SK-N-MC (cell line): Measurements from ENCODE around the gene PHKA2.

Source experiments
- DNase-seq: peaks from one replicate; pipeline ENCODE4 v3.0.0-alpha.2; 2011; ENCODE audit warnings: low read depth, low spot score
- H3K27ac ChIP-seq: fragments of 200-600 bp; sonication (generic); 2 replicates; pipeline ENCODE4 v1.5.1; 2016; ENCODE audit warnings: mixed run types
- H3K36me3 ChIP-seq: fragments of 200-600 bp; sonication (generic); 2 replicates; pipeline ENCODE4 v1.6.1; 2017; ENCODE audit warnings: antibody characterized with exemption, low read length, mixed read lengths; ENCODE audit not compliant: insufficient read depth
- H3K4me3 ChIP-seq: fragments of 200-600 bp; sonication (generic); 2 replicates; pipeline ENCODE4 v1.5.1; 2016
- H3K9ac ChIP-seq: fragments of 200-600 bp; sonication (generic); 2 replicates; pipeline ENCODE4 v1.8.0; 2017; ENCODE audit warnings: mixed run types, mixed read lengths; ENCODE audit not compliant: insufficient read length
- H3K9me3 ChIP-seq: fragments of 200-600 bp; sonication (generic); 2 replicates; pipeline ENCODE4 v1.6.1; 2017; ENCODE audit warnings: low read depth, mild to moderate bottlenecking, antibody characterized with exemption, low read length, moderate library complexity, mixed read lengths
- EZH2 ChIP-seq: fragments of 200-600 bp; sonication (generic); IDR thresholded peaks from one replicate; pipeline ENCODE4 v1.6.1; 2017; ENCODE audit warnings: antibody characterized with exemption
- FOXP2 ChIP-seq: optimal IDR thresholded peaks from 2 replicates; pipeline ENCODE3; 2011; ENCODE audit warnings: mild to moderate bottlenecking, moderate library complexity; ENCODE audit not compliant: insufficient read depth; ENCODE audit errors: extremely low read length, control extremely low read depth
- POLR2AphosphoS5 ChIP-seq: IDR thresholded peaks from 2 replicates; pipeline ENCODE4 v1.6.1; 2012; ENCODE audit warnings: mild to moderate bottlenecking, low read depth, low read length, borderline replicate concordance

The PHKA2 gene

GRCh38 chrX:18934708-18935107 lies 49.2 kb downstream of the PHKA2 start:
- Histone ChIP-seq H3K9me3 (no peaks in the 10 kb centered on the region), H3K36me3 (peaks cover 10% of the 10 kb centered on the region), H3K9ac (no peak overlapping the region), H3K27ac (no peak overlapping the region), H3K4me3 (no peak overlapping the region)
- no peak for TF ChIP-seq POLR2AphosphoS5
- TF ChIP-seq FOXP2, result no peak
- TF ChIP-seq EZH2, result no peak
- no peak for DNase-seq

DNA sequence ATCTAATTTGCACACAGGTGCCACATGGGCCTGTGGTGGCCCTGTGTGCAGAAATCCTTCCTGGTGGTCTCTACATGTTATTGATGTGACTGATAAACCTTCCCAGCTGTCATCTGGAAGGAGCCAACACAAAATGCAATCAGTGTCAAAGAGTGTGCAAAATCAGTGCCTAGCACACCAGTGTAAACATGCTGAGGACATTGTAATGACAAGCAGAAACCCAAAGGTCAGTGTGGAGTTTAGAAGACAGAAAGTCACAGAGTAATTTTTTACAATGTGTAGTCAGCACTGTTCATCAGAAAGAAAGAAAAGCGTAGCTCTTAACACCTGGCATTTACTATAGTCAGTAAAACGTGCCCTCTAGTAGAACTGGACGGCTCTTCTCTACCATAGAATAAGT lies 50.3 kb downstream of the PHKA2 start:
- TF ChIP-seq FOXP2 (no peak), EZH2 (no peak), POLR2AphosphoS5 (no peak)
- no peak overlapping the region for H3K9ac ChIP-seq

GRCh38 chrX:18931972-18932371 lies 51.9 kb downstream of the PHKA2 start:
- Histone ChIP-seq H3K4me3 (no peak overlapping the region), H3K9me3 (no peaks in the 10 kb centered on the region), H3K27ac (no peak overlapping the region), H3K36me3 (peaks cover 10% of the 10 kb centered on the region), H3K9ac (no peak overlapping the region)
- no peak for TF ChIP-seq POLR2AphosphoS5
- no peak for TF ChIP-seq FOXP2
- TF ChIP-seq EZH2, result no peak
- DNase-seq, result peak; percentile 50

More for the DNA sequence above, 50.3 kb downstream of the PHKA2 start:
- Histone ChIP-seq H3K9me3 (no peaks in the 10 kb centered on the region), H3K4me3 (no peak overlapping the region), H3K27ac (0 out of 2 replicates have a peak overlapping the region, but pooled peaks have one; percentile 19), H3K36me3 (peaks cover 10% of the 10 kb centered on the region)
- DNase-seq, result no peak

- Histone ChIP-seq H3K36me3 (peaks cover 3% of the 10 kb centered on the region; the same call in 1 of the 2 replicates), H3K9ac (no peak overlapping the region), H3K9me3 (no peaks in the 10 kb centered on the region), H3K4me3 (no peak overlapping the region), H3K27ac (no peak overlapping the region)
- DNase-seq, result no peak
- TF ChIP-seq FOXP2 (no peak), EZH2 (no peak), POLR2AphosphoS5 (no peak)
Measured at GRCh38 chrX:18929775-18930174, 54.1 kb downstream of the PHKA2 start.

DNA sequence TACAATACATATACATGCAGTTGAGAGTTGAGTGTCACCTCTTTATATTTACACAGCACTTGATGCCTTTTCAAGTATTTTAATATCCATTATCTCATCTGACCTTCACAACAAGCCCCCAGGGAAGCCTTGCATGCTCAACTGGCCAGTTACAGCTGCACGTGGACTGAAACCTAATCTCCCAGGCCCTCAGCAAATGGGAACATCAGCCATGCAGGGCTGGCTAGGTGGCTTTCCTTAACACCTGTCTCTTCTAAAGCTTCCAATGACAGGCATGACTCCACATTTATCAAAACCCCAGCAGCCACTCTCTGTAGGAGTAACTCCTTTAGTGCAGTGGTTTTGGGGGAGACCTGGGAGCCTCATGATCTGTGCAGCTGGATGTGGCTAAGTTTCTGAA lies 56.4 kb downstream of the PHKA2 start:
- Histone ChIP-seq H3K36me3 (peaks cover 3% of the 10 kb centered on the region; the same call in 1 of the 2 replicates), H3K27ac (no peak overlapping the region), H3K9me3 (no peaks in the 10 kb centered on the region), H3K9ac (no peak overlapping the region), H3K4me3 (no peak overlapping the region)
- DNase-seq, result no peak
- TF ChIP-seq EZH2 (no peak), FOXP2 (no peak), POLR2AphosphoS5 (no peak)

GRCh38 chrX:18924507-18925088 lies 59.3 kb downstream of the PHKA2 start:
- Histone ChIP-seq H3K9me3 (no peaks in the 10 kb centered on the region), H3K27ac (no peak overlapping the region), H3K4me3 (no peak overlapping the region), H3K9ac (no peak overlapping the region), H3K36me3 (no peaks in the 10 kb centered on the region; the same call in 1 of the 2 replicates)
- DNase-seq, result no peak
- TF ChIP-seq FOXP2 (no peak), EZH2 (no peak), POLR2AphosphoS5 (no peak)

GRCh38 chrX:18920566-18920965 lies 63.3 kb downstream of the PHKA2 start:
- Histone ChIP-seq H3K4me3 (no peak overlapping the region), H3K9me3 (no peaks in the 10 kb centered on the region), H3K36me3 (peaks cover 29% of the 10 kb centered on the region), H3K9ac (no peak overlapping the region), H3K27ac (no peak overlapping the region)
- DNase-seq, result no peak
- TF ChIP-seq EZH2 (no peak), FOXP2 (no peak), POLR2AphosphoS5 (no peak)

GRCh38 chrX:18920079-18920478 lies 63.8 kb downstream of the PHKA2 start:
- Histone ChIP-seq H3K4me3 (no peak overlapping the region), H3K9ac (no peak overlapping the region), H3K36me3 (peaks cover 29% of the 10 kb centered on the region), H3K9me3 (no peaks in the 10 kb centered on the region), H3K27ac (no peak overlapping the region)
- DNase-seq, result no peak
- no peak for TF ChIP-seq EZH2
- TF ChIP-seq FOXP2, result no peak
- no peak for TF ChIP-seq POLR2AphosphoS5

- no peak for DNase-seq
- TF ChIP-seq POLR2AphosphoS5 (no peak), FOXP2 (no peak), EZH2 (no peak)
- no peak overlapping the region for H3K27ac ChIP-seq
- peaks cover 29% of the 10 kb centered on the region for H3K36me3 ChIP-seq
- no peak overlapping the region for H3K4me3 ChIP-seq
- no peak overlapping the region for H3K9ac ChIP-seq
- H3K9me3 ChIP-seq, result no peaks in the 10 kb centered on the region
Measured at GRCh38 chrX:18917831-18918230, 66.1 kb downstream of the PHKA2 start.
